DMS 273 (cell line): ENCODE data around the gene ARHGAP1.

Experiments
- DNase-seq: peaks from one replicate; lab custom pipeline; 2025; ENCODE audit not compliant: unreplicated experiment; lab: John Stamatoyannopoulos, UW

Gene ARHGAP1

GRCh38 chr11:46700241-46701077 lies at the start of gene ARHGAP1, which contains the start of gene ZNF408:
Gene ARHGAP1 (minus strand): TSS chr11:46700619. CDS start chr11:46696107, 4,512 bp downstream.
Gene ZNF408 (plus strand): TSS chr11:46701031. CDS start chr11:46701048, 17 bp downstream.
- peak; percentile 98 for DNase-seq

- no peak for DNase-seq
Measured at GRCh38 chr11:46747150-46747549, 46.7 kb upstream of the ARHGAP1 start.

GRCh38 chr11:46745995-46746394 lies 45.6 kb upstream of the ARHGAP1 start:
- DNase-seq = no peak

- no peak for DNase-seq
Measured at GRCh38 chr11:46745328-46745727, 44.9 kb upstream of the ARHGAP1 start.

- DNase-seq = no peak
Measured at GRCh38 chr11:46743693-46744339, 43.4 kb upstream of the ARHGAP1 start.

- no peak for DNase-seq
Measured at GRCh38 chr11:46743043-46743442, 42.6 kb upstream of the ARHGAP1 start.

- DNase-seq = no peak
Measured at GRCh38 chr11:46741600-46742484, 41.4 kb upstream of the ARHGAP1 start.

GRCh38 chr11:46738887-46739286 lies 38.5 kb upstream of the ARHGAP1 start:
- DNase-seq = peak; percentile 6

GRCh38 chr11:46737699-46738098 lies 37.3 kb upstream of the ARHGAP1 start:
- no peak for DNase-seq

GRCh38 chr11:46736615-46737014 lies 36.2 kb upstream of the ARHGAP1 start:
- no peak for DNase-seq

- no peak for DNase-seq
Measured at GRCh38 chr11:46736146-46736545, 35.7 kb upstream of the ARHGAP1 start.

- DNase-seq = no peak
Measured at GRCh38 chr11:46733234-46733633, 32.8 kb upstream of the ARHGAP1 start.

GRCh38 chr11:46731545-46731944 lies 31.1 kb upstream of the ARHGAP1 start:
- no peak for DNase-seq

GRCh38 chr11:46729110-46730027 lies 28.9 kb upstream of the ARHGAP1 start:
- no peak for DNase-seq

- DNase-seq = peak; percentile 39
Measured at GRCh38 chr11:46728659-46729040, 28.2 kb upstream of the ARHGAP1 start.

- no peak for DNase-seq
Measured at GRCh38 chr11:46727952-46728658, 27.7 kb upstream of the ARHGAP1 start.

- DNase-seq = no peak
Measured at GRCh38 chr11:46726206-46726862, 25.9 kb upstream of the ARHGAP1 start.

- no peak for DNase-seq
Measured at GRCh38 chr11:46725338-46726205, 25.2 kb upstream of the ARHGAP1 start.
